A204.1 (cell line): ENCODE data around the gene DRICH1.
"Not testable (repeated sequence)": the region's sequence is repeated elsewhere in the genome, so short reads cannot be mapped to it uniquely, and the experiment has no call there.

Source experiments
- FAIRE-seq: peaks from 2 replicates; lab custom pipeline; 2012; peaks lifted over from hg19 to GRCh38; lab: Jason Lieb, UNC

DRICH1 gene, protein sequence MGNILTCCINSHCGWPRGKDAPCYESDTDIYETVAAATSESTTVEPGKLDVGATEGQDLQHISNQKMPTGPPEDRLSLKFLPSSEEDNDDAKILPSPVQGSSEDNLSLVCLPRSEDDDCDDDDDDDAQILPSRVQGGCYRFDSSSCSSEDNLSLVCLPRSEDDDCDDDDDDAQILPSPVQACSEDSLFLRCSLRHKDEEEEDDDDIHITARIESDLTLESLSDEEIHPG

DNA sequence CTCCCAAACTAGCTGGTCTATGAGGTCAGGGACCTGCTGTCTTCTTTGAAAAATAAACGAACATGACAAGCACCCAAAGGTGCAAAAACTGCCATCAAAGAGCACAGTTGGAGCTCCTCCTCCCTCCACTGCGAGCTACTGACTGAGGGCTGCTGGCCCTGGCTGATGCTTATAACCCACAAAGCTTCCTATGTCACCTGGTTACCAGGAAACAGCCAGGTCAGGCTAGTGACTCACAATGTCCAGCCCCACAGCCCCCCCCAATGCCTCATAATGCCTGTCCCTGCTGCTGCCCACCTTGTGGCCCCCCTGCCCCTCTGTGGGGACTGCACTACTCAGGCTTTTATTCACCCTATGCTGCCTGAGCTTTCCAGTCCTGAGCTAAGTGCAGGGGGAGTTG, at the start of gene DRICH1:
Gene DRICH1, minus strand, starts transcription at position 144 of the 400 bp plus-strand sequence. CDS start 298 bp downstream, outside the sequence.
- FAIRE-seq = no peak

DNA sequence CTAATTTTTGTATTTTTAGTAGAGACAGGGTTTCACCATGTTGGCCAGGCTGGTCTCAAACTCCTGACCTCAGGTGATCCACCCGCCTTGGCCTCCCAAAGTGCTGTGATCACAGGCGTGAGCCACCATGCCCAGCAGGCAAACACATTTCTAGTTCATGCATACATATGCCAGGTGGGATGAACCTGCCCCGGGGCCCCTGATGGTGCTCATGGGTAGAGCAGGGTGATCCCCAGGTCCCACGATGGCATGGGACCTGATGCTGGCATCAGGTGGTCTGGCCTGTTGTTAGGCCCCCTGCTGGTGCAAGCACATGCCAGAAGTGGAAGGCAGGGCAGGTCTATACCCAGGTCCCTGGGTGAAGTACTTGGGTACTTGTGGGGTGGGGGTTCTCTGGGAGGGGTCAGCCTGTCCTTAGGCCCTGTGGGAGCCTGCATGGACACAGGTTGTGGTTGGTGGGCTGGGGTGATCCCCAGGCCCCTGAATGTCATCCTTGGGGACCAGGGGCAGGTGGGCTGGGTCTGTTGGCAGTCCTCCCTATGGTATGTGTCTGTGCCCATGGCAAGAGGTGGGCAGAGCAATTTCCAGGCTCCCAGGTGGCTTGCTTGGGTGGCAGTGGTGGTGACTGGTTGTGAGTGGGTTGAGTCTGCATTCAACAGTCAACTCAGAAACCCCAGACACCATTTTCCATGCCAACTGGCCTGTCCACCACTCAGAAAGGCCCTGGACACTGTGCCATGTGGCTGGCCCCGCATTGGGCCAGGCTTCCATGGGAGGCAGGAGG, 49.1 kb upstream of the DRICH1 start:
- FAIRE-seq = no peak

DNA sequence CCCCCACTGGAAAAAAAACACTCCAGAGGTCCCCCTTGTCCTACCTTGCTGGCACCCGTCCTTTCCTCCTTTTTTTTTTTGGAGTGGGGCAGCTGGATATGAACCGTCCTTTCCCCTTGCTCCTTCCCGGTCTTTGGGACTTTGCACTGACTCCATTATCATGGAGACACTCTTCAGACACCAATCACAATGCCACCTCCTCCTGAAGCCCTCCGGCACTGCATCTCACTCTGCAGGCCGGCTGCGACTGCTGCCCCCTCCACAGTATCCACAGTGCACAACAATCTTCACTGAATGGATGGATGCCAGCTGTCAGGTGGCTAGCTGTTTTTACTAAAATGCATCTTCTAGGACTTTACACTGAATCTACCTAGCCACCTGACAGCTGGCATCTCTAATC, 46.0 kb upstream of the DRICH1 start:
- FAIRE-seq = no peak

DNA sequence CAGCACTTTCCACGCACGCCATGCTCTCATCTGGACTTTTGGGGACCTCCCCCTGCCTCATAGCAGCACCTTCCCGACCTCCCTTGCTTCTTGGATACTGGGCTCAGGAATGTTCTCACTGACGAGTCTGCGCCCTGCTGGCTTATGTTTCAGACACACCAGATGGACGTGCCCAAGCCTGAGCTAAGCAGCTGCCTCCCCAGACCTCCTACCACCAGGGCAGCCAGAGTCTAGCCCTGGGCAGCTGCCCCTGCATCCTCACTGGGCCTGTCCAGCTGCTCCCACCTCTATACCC, 45.5 kb upstream of the DRICH1 start:
- FAIRE-seq = no peak

DNA sequence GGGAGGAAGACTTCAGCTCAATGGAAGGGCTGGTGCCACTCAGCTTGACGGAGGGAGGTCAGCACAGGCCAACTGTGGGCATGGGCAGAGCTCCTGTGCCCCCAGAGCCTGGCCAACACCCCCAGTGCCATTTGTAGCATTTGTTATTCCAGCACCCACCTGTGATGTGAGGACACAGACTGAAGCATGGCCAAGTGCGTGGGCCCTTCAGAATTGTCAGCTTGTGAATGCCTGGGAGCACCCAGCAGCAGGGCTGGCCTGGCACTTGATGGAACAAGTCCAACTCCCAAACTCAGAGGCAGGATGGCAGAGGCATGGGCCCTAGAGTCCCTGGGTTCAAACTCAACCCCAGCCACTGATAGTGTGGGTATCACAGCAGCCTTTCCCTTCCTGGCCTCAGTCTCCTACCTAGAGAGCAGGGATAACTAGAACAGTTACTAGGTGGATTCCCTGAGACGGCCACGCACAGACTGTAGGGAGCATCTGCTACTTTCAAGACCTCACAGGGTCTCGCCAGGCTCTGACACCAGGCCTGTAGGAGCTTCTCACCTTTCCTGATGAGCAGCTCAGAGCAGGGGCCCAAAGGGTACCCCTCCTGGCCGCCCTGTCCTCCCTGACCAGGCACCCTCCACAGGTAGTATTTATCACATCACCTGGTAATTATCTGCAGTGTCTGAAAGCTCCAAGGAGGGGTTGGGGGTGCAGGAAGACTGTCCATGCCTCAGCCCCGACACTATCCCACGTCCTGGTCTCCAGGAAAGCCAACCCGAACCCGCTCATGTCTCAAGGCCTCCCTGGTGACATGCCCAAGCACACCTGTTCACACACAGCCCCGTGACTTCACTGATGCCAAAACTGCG, 45.0 kb upstream of the DRICH1 start:
- not testable (repeated sequence) for FAIRE-seq

DNA sequence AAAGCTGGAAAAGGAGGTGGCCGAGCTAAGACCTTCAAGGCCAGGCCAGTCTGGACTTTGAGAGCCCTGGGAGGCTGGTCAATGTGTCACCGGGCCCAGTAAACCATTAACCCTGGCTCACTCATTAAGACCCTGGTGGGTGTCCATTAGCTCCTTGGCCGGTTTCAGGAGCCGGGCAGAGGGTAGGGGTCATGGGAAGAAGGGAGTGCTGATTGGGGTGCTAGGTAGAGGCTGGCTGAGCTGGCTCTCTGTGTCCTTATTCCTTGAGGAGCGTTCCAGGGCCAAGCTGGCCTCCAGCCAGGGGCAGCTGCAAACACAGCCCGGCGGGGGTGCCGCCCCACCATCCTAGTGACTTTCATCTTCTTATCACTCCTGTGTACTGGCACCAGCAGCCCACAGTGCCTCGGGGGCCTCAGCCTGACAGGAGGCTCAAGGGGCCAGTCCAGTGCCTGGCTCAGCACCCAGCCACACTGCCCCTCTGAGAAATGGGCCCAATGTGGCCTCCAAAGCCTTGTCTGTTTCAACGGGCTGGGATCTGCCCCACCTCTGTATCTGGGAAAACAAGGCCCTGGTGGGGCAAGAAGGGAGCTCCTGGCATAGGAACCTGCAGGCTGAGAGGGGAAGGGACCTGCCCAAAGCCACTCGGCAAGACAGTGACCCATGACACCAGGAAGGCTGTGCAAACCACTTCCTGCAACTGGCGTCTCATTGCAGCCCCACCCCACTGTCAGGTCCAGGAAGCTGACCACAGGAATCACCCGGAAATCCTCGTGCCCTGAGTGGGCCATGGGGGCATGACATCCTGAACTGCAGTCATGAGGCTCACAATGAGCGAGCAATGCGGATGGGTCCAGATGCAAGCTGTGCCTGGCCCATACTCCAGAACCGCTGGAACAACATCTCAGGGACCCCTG, 43.6 kb upstream of the DRICH1 start:
- no peak for FAIRE-seq

DNA sequence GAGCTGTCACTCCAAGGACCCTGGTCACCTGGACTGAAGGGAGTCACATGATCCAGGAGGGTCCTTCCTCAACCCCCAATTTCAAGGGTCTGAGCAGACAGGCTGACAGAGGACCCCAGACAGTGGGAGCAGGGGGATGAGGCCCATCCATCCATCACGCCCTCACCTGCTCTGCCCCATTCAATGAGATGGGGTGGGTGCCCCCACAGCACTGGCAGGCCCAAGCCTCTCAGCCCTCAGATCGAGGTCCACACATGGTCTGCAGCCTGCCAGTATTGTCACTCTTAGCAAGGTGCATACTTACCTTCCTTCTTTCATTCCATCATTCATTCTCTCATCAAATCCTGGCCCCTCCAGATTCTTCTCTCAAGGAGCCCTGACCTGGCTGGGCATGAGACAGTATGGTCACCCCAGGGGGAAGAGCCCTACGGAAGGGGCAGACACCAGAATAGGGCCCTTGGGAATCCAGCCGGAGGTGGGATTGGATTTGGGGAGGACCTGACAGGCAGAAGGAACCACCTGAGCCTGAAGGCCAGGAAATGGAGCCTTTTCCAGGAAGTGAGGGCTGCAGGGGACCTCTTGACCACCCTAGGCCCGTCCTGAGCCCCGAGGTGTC, 42.9 kb upstream of the DRICH1 start:
- not testable (repeated sequence) for FAIRE-seq

DNA sequence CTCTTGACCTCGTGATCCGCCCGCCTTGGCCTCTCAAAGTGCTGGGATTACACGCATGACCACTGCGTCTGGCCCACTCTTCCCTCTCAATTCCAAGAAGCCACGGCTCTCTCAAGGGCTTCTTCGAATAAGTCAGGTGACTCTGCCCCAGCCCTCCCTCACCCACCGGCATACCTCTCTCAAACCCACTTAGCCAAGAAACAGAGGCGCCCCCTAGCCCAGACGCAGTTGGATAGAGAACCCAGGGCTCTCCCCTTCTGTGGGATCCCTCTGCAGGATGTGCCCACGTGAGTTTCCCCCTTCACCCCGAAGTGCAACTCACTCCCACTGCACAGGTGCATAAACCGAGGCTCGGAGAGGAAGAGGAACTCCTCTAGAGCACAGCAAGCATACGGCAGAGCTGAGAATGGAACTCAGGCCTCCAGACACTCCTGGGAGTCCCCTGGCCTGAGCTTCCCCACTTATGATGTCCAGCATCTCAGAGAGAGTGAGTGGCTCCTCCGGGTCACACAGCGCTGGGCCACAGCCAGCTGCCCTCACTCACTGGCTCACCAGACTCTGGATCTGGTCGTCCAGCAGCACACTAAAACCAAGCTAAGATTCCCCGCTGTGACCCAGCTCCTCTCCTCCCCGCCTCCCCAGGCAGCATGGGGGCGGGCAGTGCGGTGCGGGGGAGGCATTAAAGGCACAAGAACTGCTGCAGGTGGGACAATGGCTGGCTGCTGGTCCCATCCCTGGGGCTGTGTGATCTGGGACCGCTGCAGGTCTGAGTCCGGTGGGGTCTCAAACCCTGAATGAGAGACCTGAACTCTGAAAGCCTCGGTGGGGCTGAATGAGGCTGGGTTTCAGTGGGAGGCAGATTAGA, 41.9 kb upstream of the DRICH1 start:
- no peak for FAIRE-seq

DNA sequence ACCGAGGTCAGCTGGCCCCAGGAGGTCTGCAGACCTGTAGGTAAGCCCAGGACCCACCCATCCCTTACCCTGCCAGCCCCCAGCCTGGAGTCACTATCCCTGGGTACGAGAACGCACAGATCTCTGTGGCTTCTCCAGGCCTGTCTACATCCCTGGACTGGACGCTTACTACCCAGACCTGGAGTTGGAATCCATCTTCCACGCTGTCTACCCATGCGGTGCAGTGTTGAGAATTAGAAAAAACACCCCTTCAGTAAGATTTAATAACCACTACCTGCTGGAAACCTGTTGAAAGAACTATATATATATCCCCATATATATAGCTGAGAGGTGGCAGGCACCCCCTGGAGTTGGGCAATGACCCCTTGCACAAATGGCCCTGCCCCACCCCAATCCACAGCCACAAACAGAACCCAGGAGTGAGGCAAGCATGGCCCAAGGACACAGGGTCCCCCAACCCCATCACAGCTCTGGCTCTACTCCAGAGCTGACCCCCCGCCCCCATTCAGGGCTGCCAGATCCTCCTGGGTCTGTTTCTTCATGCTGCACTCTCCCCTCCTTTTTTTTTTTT, 41.0 kb upstream of the DRICH1 start:
- no peak for FAIRE-seq

DNA sequence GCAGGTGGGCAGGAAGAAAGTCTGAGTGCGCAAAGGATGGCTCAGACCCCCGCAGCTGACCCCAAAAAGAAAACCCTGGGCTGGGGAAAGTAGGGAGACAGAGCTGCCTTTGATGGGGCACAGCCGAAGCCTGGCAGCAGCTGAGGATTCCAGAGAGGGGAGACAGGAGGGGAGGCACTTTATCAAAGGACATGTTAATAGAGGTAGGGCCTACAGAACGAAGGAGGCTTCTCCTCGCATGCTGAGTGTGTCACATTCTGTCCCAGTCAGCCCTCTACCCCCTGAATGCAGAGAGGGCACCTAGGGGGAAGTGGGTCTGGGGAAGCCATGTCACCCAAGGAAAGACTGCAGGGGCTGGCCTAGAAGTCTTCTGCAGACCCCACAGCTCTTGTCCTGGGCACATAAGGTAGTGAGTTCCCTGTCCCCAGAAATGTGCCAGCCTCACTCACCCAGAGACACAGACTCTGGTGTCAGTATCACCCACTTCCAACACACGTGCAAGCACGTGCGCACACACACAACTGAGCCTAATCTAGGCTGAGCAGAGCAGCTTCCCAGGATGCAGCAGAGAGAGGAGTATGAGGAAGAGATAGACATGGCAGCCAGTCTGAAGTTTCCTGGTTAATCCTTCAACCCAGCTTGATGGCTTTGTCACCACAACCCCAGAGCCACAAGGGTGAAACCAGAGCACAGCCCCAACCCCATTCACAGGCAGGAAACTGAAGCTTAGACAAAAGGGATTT, 40.4 kb upstream of the DRICH1 start:
- FAIRE-seq = not testable (repeated sequence)

DNA sequence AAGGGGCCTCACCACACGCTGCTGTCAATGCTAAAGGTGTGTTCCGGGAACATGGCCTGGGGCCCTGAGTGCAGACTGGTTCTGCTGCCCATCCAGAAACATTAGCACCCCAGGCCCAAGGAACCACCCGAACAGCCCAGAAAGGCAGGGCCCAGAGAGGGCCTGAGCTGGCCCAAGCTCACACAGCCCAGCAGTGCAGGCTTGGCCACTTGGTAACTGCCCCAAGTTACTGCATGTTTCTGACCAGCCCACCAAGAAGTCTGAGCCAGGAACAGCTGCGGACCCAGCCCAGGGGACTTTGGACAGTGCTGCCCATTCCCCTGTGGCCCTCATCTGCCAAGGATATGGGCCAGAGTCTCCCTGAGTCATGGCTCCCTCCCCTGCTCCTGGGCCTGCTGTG, 39.3 kb upstream of the DRICH1 start:
- FAIRE-seq = not testable (repeated sequence)

DNA sequence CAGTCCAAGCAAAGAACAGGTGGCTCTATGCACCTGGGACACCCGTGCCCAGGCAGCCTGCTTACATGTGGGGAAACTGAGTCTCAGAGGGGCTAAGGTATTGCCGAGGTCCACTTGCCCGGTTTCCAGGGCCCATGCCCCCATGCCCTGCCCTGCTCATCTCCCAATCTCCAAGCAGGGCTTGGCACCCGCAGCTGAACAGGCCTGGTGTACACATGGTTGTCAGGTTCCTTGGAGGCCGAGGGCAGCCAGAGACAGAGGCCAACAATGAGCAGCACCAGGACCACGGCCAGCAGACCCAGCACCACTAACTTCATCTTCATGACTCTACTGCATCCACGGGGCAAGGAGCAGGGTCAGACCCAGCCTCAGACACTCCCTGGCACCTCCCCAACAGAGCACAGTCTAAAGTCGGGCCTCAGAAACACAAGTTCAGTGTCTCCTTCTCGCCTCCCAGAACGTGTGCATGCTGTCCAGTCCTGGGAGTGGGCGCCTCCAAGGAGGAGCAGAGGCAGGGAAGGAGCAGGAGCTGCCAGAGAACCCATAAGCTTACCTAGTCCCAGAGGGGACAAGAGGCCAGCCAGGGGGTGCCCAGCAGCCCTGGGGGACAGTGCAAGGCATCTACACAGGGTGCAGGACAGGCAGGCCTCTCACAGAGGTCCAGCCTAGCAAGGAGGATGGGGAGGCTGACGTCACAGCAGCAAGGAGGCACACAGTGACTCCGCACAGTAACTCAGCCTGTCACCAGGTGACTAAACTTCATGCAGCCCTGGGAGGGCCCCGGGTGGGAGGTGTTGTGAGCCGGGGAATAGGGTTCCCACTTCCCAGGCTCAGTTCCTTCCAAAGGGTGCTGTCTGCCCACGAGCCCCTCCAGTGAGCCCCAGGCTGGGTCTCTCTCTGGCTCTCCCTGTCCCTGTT, 38.5 kb upstream of the DRICH1 start:
- FAIRE-seq = no peak

DNA sequence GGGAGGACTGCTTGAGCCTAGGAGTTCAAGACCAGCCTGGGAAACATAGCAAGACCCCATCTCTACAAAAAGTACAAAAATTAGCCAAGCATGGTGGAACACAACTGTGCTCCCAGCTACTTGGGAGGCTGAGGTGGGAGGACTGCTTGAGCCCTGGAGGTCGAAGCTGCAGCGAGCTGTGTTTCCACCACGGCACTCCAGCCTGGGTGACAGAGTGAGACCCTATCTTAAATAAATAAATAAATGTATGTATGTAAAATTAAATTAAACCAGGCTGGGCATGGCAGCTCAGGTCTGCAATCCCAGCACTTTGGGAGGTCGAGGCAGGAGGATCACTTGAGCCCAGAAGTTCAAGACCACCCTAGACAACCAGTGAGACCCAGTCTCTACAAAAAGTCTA, 28.3 kb upstream of the DRICH1 start:
- not testable (repeated sequence) for FAIRE-seq

DNA sequence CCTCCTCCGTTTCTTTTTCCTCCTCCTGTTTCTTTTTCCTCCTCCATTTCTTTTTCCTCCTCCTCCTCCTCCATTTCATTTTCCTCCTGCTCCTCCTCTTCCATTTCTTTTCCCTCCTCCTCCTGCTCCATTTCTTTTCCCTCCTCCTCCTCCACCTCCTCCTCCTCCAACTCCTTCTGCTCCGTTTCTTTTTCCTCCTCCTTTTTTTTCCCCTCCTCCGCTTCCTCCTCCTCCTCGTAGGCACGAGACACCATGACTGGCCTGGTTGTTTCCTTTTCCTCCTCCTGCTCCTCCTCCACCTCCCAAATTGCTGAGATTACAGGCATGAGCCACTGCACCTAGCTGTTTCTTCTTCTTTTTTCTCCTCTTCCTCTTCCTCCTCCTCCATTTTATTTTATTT, 25.6 kb upstream of the DRICH1 start:
- no peak for FAIRE-seq

DNA sequence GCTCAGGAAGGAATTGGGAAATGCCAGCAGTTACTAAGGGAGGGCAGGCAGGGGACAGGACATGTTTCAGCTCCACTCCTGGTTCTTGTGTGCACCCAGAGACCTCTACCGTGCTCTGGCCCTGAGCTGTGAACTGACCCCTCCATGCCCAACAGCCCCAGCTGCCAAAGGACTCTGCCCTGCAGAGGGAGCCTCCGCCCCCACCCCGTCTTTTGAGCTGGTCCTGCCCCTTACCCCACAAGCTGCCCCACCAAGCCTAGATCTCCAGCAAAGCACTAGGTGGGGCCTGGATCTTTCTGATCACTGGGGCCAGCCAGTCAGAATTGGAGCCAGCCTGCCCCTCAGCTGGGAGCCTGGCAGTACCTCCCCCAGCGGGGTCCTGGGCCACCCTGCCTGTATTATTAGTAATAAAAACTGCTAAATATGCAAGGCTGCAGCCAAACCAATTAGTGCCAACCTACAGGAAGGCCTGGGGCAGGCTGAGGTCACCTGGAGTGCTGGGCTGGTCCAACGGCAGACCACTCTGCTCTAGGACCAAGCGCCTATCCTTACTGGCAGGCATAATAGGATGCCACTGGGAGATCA, 23.9 kb upstream of the DRICH1 start:
- no peak for FAIRE-seq

DNA sequence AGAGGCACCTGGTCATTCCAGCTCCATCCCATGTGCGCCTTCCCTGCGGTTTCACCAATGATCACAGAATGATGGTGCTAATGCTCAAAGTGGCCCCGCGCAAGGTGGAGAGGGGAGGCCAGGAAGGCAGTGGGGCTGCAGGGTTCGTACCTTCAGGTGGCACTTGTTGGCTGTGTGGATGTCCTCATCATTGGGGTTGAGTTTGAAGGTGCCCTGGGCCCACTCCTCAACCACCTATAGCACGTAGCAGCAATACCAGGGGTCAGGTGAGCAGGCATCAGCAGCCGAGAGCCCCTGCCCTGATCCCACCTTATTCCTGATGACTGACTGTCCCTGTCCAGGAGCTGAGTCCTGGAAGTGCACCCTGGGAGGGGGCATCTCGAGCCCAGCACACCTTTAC, 20.6 kb upstream of the DRICH1 start:
- FAIRE-seq = no peak

DNA sequence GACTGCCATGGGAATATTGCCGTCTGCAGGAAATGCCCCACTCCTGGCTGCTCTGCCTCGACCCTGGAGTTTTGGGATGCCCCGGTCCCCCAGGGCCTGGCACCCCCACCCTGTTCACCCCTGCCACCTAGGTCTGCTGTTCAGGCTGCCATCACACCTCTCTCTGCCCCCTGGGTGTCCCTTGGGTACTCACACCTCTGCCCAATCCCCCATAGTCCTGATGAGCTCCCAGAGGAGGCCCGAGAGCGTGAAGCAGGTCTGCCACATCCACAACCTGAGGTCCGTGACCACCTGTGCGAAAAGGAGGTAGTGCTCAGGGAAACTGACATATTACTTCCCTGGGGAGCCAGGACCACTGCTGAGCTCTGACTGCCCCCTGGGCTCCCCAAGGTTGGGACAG, 20.2 kb upstream of the DRICH1 start:
- FAIRE-seq = no peak

DNA sequence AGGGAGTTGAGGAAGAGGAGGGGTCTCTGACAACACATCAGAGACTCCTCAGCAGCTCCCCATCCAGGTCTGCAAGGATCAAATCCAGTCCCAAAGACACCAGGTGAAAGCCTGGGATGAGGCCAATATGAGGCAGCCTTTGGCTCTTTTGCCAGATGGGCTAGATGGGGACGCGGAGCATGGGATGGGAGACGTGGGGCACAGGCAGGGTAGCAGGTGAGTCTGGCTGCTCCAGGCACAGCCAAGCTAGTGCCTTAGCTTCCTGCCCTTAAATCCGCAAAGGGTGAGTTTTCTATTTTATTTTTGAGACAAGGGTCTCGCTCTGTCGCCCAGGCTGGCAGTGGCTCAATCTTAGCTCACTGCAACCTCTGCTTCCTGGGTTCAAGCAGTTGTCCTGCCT, 19.6 kb upstream of the DRICH1 start:
- FAIRE-seq = no peak
